GM19397 (cell line): Measurements from ENCODE around the gene XXYLT1.
A peak's percentile ranks its signal among the peaks of the same experiment; 100 is the strongest.
"Not testable (repeated sequence)": the region's sequence is repeated elsewhere in the genome, so short reads cannot be mapped to it uniquely, and the experiment has no call there.

Experiments used
- ATAC-seq: cut with Tn5 transposase; IDR thresholded peaks from one replicate; pipeline ENCODE4 v1.9.1; 2021; ENCODE audit warnings: mild to moderate bottlenecking, moderate library complexity; ENCODE audit not compliant: unreplicated experiment

The XXYLT1 gene

DNA sequence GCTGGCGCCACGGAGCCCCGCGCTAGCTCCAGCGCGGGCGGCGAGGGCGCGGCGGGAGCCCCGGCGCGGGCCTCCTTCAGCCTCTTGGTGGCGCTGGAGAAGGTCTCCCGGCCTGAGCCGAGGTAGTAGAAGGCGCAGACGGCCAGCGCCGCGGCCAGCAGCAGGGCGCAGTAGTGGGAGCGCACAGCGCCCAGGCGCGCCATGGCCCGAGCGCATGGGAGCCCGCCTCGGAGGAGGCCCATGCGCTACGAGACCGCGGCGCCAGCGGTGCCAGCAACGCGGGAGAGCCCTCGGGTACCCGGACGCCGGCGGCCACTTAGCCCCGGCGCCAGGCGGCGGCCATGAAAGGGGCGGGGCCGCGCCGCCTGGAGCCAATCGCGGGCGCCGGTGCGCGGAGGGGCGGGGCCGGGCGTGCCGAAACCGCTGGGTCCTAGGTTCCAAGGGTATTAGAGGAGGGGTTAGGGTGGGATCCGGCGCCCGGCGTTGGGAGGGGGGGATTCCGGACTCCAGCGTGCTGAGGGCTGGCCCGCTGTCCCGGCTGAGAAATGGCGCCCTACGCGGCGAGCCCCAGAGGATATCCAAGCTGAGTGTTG lies at the start of gene XXYLT1:
XXYLT1 (minus strand) TSS at position 343 of the 593 bp plus-strand sequence; CDS start at position 242, 101 bp downstream.
- ATAC-seq, result peak; percentile 79

DNA sequence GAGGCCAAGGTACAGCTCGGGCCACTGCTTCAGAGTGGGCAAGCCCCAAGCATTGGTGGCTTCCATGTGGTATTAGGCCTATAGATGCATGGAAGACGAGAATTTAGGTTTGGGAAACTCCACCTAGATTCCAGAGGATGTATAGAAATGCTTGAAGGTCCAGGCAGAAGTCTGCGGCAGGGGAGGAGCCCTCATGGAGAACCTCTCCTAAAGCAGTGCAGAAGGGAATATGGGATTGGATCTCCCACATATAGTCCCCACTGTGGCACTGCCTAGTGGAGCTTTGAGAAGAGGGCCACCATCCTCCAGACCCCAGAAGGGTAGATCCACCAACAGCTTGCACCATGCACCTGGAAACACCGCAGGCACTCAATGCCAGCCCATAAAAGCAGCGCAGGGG lies 48.1 kb upstream of the XXYLT1 start:
- no peak for ATAC-seq

GRCh38 chr3:195312714-195313113 lies 41.8 kb upstream of the XXYLT1 start:
- no peak for ATAC-seq

DNA sequence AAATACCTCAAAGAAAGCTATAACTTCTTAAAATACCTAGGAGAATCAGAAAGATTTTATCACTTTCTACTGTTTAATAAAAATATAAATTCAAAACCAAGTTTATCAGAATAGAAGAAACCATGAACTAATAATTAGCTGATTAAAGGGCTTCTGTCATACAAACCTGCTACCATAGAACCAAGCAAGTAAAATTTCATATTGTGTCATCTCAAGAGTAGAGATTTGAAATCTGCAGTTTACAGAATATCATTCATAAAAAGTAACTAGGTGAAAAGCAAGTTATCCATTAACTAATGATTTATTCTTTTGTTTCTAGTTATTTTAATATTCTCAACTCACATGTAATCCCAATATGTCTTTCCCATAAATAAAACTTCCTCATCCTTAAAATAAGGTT lies 36.8 kb upstream of the XXYLT1 start:
- no peak for ATAC-seq

- ATAC-seq, result no peak
These were observed 35.4 kb upstream of the XXYLT1 start for GRCh38 chr3:195306369-195306768.

DNA sequence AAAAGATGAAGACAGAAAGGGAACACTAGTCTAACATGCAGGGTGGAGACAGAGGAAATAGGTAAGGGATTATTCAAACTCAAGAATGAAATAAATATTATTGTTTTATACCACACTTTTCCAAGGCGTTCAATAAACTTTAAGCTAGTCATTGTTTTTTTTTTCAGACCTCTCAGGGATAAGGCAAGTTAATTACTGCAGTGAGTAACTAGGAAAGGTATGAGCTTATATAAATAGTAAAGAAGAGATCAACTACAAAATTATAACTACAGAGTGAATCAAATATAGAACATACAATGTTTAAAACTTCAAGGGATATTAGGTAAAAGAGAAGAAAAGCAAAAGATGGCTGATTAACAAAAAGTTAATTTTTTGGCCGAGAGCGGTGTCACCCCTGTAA lies 31.5 kb upstream of the XXYLT1 start:
- ATAC-seq, result no peak

DNA sequence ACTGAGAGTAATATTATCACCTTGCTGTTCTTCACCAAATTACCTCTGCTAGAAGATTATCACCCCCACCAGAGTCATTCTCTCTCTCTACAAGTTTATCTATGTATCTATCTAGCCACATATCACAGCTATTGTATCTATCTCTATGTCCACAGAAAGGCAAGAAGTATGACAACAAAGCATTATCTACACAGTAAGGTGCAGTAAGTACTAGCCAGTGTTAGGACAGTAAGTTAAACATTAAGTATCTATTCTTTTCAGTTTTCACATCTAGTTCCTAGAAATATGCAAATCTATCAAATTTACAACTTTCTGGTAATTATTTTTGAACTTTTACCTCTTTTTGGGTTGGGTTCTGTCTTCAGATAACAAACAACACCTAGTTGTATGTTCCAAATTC lies 26.5 kb upstream of the XXYLT1 start:
- peak; percentile 77 for ATAC-seq

- no peak for ATAC-seq
These were observed 25.7 kb upstream of the XXYLT1 start for GRCh38 chr3:195296662-195297061.

DNA sequence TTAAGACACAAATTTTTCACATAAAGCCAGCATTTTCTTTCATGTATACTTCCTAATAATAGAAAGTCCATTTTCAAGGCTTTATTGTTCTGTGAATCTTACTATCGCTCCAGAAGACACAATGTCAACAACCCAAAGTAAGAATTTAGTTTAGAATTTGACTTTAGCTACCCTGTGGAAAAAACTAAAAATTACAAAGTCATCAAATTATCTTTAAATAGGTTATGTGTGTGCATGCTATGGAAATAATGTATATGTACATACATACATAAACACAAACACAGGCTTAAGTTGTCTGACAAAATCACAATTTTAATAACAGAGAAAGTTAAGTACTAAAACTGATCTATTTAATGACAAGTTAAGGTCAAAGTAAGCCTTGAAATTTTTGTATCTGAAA lies 20.2 kb upstream of the XXYLT1 start:
- ATAC-seq, result no peak

DNA sequence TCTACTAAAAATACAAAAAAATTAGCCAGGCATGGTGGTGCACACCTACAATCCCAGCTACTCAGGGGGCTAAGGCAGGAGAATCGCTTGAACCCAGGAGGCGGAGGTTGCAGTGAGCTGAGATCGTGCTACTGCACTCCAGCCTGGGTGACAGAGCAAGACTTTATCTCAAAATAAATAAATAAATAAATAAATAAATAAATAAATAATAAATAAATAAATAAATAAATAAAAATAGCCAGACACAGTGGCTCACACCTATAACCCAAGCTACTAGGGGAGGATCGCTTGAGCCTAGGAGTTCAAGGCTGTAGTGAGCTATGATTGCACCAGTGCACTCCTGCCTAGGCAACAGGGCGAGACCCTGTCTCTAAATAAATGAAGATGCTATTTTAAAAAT lies 19.7 kb upstream of the XXYLT1 start:
- not testable (repeated sequence) for ATAC-seq

GRCh38 chr3:195286115-195286872 lies 15.3 kb upstream of the XXYLT1 start:
- ATAC-seq, result no peak

DNA sequence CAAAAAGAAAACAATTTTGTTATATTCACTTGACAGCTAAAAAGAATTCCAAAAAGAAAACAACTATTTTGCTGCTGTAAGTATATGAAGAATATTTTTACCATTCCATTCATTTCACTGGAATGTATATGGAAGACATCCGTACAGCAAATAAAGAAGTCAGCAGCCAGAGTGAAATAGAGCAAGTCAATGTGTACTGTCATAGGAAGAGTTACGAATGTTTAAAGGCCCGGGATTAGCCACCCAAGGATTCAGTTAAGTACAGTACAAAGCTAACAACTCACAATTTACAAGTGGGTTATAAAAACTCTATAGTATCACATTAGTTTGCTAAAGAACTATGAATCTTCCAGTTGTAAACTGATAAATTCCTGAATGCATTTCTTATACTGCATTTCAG lies 14.4 kb upstream of the XXYLT1 start:
- ATAC-seq, result no peak

GRCh38 chr3:195284842-195285241 lies 13.9 kb upstream of the XXYLT1 start:
- no peak for ATAC-seq

- ATAC-seq, result no peak
These were observed 12.0 kb upstream of the XXYLT1 start for GRCh38 chr3:195282961-195283360.

- no peak for ATAC-seq
These were observed 3.5 kb upstream of the XXYLT1 start for GRCh38 chr3:195274259-195274966.

DNA sequence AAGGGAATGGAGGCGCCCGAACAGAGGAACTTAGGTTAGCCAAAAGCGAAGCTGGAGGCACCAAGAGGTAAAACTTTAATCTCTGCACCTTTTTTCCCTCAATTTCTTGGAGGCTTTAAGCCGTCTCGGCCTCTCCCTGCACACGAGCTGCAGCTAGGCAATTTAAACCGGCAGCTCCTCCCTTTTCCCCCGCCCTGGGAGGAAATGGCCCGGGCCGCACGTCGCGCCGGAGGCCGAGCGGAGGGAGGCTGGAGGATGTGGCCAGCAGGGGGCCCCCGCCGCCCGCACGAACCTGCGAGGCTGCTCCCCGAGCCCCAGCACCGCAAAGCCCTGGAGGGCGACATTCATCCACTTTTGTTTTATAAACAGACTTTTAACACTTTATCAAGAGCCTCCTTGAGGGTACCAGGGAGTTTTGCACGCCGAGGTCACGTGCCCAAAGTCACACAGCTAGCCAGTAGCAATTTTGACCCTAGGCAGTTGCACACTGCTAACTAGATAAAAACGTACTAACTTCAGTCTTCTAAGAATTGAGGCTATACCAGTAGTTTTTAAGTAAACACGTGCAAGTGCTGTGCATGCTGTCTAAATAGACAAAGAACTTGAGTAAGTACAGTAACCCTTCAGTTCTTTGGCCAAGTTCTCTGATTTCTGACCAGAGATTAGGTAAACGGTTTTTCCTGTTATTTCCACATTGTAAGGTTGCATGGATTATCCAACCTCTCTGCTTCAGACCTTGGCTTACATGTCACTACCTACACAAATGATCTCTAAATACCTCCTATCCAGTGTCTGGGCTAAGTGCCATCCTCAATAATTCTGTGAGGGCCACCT lies 668 bp upstream of the XXYLT1 start:
- ATAC-seq, result peak; percentile 59

DNA sequence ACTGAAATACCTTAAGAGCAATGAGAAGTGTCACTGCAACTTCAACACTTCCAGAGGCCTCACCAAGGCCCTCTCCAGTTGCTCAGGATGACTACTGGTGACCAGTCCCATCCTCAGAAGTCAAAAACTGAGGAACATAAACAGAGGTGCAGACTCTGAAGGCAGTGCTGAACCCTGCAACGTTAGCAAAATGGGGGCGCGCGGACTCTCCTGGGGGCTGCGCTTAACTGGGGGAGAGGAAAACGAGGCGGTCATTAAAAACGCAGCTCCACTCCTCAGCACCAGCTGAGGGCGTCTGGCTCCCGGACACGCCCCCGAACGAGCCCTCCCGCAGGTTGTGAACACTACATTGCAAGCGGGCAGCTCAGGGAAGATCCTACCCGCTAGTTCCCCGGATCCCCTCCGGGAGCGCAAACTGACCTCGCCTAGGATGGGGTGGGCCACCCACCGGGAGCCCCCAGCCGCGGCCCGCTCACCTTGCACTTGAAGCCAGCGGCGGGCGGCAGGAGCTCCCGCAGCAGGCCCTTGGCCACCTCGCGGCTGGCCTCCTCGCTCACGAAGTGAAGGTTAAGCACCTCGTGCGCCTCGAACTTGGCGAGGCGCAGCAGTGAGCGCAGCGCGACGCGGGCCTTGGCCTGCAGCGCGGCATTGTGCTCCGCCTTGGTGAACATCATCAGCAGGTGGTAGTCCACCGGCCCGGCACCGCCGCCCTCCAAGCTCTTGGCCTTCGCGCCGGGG lies 711 bp downstream of the XXYLT1 start:
- peak; percentile 12 for ATAC-seq

- no peak for ATAC-seq
These were observed 1.4 kb downstream of the XXYLT1 start for GRCh38 chr3:195269375-195270078.

GRCh38 chr3:195268576-195269309 lies 2.2 kb downstream of the XXYLT1 start:
- no peak for ATAC-seq
